ENCODE measurements around the gene UBE2K. TPM values are rescaled to one million over a fixed set of nuclear protein-coding genes. Genes with fewer than 3 reads are reported as not detected.
"Not testable (repeated sequence)": the region's sequence is repeated elsewhere in the genome, so short reads cannot be mapped to it uniquely, and the experiment has no call there.

Gene UBE2K
- total and polyA plus RNA-seq, 7 donors, result 24.5 to 75.9 (median 60.4) TPM

DNA sequence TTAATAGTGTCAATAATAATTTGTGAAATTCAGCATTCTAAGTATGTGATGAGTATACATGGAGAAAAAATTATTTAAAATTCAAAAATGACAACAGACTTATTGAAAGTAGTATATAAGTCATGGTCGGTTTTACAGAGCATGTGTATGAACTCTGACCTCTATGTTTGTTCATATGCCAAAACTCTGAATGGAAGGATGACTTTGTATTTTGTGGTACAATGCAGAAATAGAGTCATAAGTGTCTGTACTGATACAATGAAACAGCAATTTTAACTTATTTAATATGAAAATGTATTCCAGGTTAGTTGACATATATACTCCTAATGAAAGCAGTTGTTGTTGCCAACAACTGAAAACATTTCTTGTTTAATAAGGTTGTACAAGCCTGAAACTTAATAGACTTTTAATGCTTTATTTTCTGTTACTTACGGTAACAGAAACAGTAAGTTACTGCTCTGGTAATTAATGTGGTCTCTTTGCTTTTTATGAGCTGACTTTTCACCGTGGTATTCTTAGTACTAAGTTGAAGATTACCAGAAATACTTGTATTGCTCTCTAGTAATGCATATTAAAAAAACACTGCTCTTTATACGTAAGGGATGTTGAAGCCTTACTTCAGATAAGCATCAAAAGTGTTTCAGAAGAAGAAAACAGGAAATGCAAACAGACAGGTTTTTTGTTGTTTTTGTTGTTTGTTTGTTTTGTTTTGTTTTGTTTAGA, 1.9 kb downstream of the UBE2K start:
- peaks cover 0 to 13% of the 10 kb centered on the region in 2 donors for H3K36me3 ChIP-seq (ENCODE audit: insufficient read depth in 1 of 2, low read depth in 1 of 2)
- H3K9me3 ChIP-seq, result no peaks in the 10 kb centered on the region
- TF ChIP-seq, protein P1, sequence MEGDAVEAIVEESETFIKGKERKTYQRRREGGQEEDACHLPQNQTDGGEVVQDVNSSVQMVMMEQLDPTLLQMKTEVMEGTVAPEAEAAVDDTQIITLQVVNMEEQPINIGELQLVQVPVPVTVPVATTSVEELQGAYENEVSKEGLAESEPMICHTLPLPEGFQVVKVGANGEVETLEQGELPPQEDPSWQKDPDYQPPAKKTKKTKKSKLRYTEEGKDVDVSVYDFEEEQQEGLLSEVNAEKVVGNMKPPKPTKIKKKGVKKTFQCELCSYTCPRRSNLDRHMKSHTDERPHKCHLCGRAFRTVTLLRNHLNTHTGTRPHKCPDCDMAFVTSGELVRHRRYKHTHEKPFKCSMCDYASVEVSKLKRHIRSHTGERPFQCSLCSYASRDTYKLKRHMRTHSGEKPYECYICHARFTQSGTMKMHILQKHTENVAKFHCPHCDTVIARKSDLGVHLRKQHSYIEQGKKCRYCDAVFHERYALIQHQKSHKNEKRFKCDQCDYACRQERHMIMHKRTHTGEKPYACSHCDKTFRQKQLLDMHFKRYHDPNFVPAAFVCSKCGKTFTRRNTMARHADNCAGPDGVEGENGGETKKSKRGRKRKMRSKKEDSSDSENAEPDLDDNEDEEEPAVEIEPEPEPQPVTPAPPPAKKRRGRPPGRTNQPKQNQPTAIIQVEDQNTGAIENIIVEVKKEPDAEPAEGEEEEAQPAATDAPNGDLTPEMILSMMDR (IDR thresholded peaks at IDR 0.05), result no peak
- WGBS, 3 donors, result 4 to 5% (median 5%) methylated on average over 4 of the region's 4 CpGs
- H3K4me1 ChIP-seq, result peaks cover 23% of the 10 kb centered on the region
- H3K4me3 ChIP-seq, result peak overlapping the region; percentile 85
- no peak for ATAC-seq
- H3K27me3 ChIP-seq (ENCODE audit: insufficient read depth in 3 of 3, low read length in 2 of 3), result no peaks in the 10 kb centered on the region
- intact Hi-C loops (cut with DNase I), result loop anchor here (2.0 to 10.0 kb wide), 4 partner anchors 37 to 277 kb away; partner anchors contain the start of gene PDS5A (in 1 of the 2)
- no peak for DNase-seq
- H3K27ac ChIP-seq, result peak overlapping the region; percentile 90

GRCh38 chr4:39700554-39700953, 2.6 kb downstream of the UBE2K start:
- H3K27ac ChIP-seq, result peak overlapping the region; percentile 90
- H3K36me3 ChIP-seq (ENCODE audit: insufficient read depth in 1 of 2, low read depth in 1 of 2), result peaks cover 0 to 13% of the 10 kb centered on the region in 2 donors
- no peaks in the 10 kb centered on the region for H3K9me3 ChIP-seq
- ATAC-seq (no peak), DNase-seq (no peak)
- H3K4me3 ChIP-seq, result peak overlapping the region; percentile 85
- TF ChIP-seq, protein P1 (IDR thresholded peaks at IDR 0.05), result no peak
- WGBS, 3 donors, result 27 to 36% (median 35%) methylated on average over 3 of the region's 3 CpGs
- peaks cover 23% of the 10 kb centered on the region for H3K4me1 ChIP-seq
- H3K27me3 ChIP-seq (ENCODE audit: insufficient read depth in 3 of 3, low read length in 2 of 3), result no peaks in the 10 kb centered on the region
- intact Hi-C loops (cut with DNase I), result loop anchor here in 1 of 2 donors (5.0 kb wide), 1 partner anchor 37 kb away; no protein-coding TSS in a partner anchor

- no peak for ATAC-seq
- intact Hi-C loops (cut with DNase I), result loop anchor here in 1 of 2 donors (5.0 kb wide), 1 partner anchor 35 kb away; no protein-coding TSS in a partner anchor
- Histone ChIP-seq H3K4me1 (peaks cover 32% of the 10 kb centered on the region), H3K9me3 (no peaks in the 10 kb centered on the region), H3K4me3 (no peak overlapping the region), H3K27ac (no peak overlapping the region), H3K27me3 (ENCODE audit: insufficient read depth in 3 of 3, low read length in 2 of 3) (no peaks in the 10 kb centered on the region), H3K36me3 (ENCODE audit: insufficient read depth in 1 of 2, low read depth in 1 of 2) (peaks cover 0 to 13% of the 10 kb centered on the region in 2 donors)
- TF ChIP-seq, protein P1 (IDR thresholded peaks at IDR 0.05), result no peak
- 81 to 92% (median 87%) methylated on average over 2 of the region's 2 CpGs for WGBS, 3 donors
- no peak for DNase-seq
These were observed 4.8 kb downstream of the UBE2K start for GRCh38 chr4:39702716-39703115.

DNA sequence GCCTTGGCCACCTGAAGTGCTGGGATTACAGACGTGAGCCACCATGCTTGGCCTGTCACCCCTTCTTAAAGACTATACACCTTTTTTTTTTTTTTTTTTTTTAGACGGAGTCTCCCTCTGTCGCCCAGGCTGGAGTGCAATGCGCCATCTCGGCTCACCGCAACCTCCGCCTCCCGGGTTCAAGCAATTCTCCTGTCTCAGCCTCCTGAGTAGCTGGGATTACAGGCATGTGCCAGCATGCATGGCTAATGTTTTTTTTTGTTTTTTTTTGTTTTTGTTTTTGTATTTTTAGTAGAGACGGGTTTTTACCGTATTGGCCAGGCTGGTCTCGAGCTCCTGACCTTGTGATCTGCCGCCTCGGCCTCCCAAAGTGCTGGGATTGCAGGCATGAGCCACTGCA, 6.9 kb downstream of the UBE2K start:
- H3K9me3 ChIP-seq; DNase-seq; H3K27me3 ChIP-seq (ENCODE audit: insufficient read depth in 3 of 3, low read length in 2 of 3); H3K27ac ChIP-seq; ATAC-seq; H3K4me3 ChIP-seq: not testable (repeated sequence)
- WGBS, 3 donors, result 96 to 97% (median 96%) methylated on average over 12 to 13 of the region's 13 CpGs
- intact Hi-C loops (cut with DNase I), result loop anchor here in 1 of 2 donors (5.0 kb wide), 1 partner anchor 33 kb away; no protein-coding TSS in a partner anchor
- Histone ChIP-seq H3K36me3 (ENCODE audit: insufficient read depth in 1 of 2, low read depth in 1 of 2) (peaks cover 0 to 13% of the 10 kb centered on the region in 2 donors), H3K4me1 (peaks cover 49% of the 10 kb centered on the region)

GRCh38 chr4:39706334-39706733, 8.4 kb downstream of the UBE2K start:
- WGBS, 3 donors, result 50 to 67% (median 54%) methylated on average over 6 of the region's 6 CpGs
- H3K4me3 ChIP-seq, result no peak overlapping the region
- peak overlapping the region; percentile 59 for H3K27ac ChIP-seq
- TF ChIP-seq, protein P1 (IDR thresholded peaks at IDR 0.05), result no peak
- ATAC-seq (peak; percentile 85 to 92 (median 90)), DNase-seq (peak; percentile 45 to 73)
- intact Hi-C loops (cut with DNase I), result no loop called here
- peaks cover 0 to 13% of the 10 kb centered on the region in 2 donors for H3K36me3 ChIP-seq (ENCODE audit: insufficient read depth in 1 of 2, low read depth in 1 of 2)
- no peaks in the 10 kb centered on the region for H3K9me3 ChIP-seq
- peaks cover 35% of the 10 kb centered on the region for H3K4me1 ChIP-seq
- no peaks in the 10 kb centered on the region for H3K27me3 ChIP-seq (ENCODE audit: insufficient read depth in 3 of 3, low read length in 2 of 3)
